MG63 (cell line): ENCODE data around the gene OSBPL6. TPM values are rescaled to one million over a fixed set of nuclear protein-coding genes. Genes with fewer than 3 reads are reported as not detected.
"Not testable (repeated sequence)": the region's sequence is repeated elsewhere in the genome, so short reads cannot be mapped to it uniquely, and the experiment has no call there.

Source experiments
- DNase-seq: peaks from one replicate; pipeline ENCODE4 v3.0.0-alpha.2; 2020
- H3K27me3 ChIP-seq: fragments of 250-450 bp; sonication (Bioruptor Pico); 2 replicates; pipeline ENCODE4 v1.5.1; 2020; ENCODE audit warnings: mild to moderate bottlenecking, moderate library complexity
- H3K36me3 ChIP-seq: fragments of 250-450 bp; sonication (Bioruptor Pico); 2 replicates; pipeline ENCODE4 v1.5.1; 2020; ENCODE audit warnings: mild to moderate bottlenecking, moderate library complexity
- H3K4me3 ChIP-seq: fragments of 250-450 bp; sonication (Bioruptor Pico); 2 replicates; pipeline ENCODE4 v1.5.1; 2020; ENCODE audit warnings: mild to moderate bottlenecking, moderate library complexity
- H3K9me3 ChIP-seq: fragments of 250-450 bp; sonication (Bioruptor Pico); 2 replicates; pipeline ENCODE4 v1.5.1; 2020; ENCODE audit warnings: mild to moderate bottlenecking, moderate library complexity
- total RNA-seq: library from RNA; depleted of rRNA; stranded (reverse); fragments of >200 nt; shearing (Covaris generic); gene quantifications from 2 replicates; pipeline ENCODE4 v1.2.3, GENCODE V29; 2014; ENCODE audit warnings: low replicate concordance; rRNA removed

The OSBPL6 gene
- 2.1 and 3.3 TPM in 2 replicates for total RNA-seq

DNA sequence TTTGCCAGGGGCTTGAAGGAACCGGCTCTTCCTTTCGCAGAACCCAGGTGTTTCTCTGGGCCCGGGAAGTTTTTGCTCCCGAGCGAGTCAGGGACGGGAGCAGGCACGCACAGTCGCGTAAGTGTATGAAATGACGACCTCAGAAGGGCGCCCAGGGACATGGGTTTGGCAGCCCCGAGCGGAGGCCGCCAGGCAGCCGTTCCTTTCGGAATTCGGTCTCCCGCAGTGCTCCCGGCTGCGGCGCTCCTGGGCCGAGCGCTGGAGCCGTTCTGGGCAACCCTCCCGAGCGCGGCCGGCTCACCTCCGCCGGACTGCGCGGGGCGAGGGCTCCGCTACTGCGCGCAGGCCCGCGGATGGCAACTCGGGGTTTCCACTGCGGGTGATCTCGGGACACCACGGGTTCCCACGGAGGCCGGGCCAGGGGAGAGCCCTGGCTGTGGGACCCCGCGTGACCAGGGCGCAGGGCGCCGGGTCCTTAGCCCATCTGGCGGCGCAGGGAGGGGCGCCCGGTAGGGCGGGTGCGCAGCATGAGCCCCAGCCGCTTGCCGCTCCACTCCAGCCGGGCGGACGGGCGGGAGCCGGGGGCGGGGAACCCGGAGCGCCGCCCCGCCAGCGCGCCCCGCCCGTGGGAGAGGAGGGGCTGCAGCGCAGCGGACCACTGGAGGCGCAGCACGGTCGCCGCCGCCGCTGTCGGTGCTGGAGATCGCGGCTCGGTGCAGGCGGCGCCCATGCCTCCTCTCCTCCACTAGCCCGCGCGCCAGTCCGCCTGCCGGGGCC, at the start of gene OSBPL6:
Gene OSBPL6, plus strand, starts transcription at position 690 of the 777 bp plus-strand sequence. CDS start 111,673 bp downstream, outside the sequence.
- DNase-seq, result peak; percentile 77
- peak within 1 kb of the TSS; percentile 72 for H3K4me3 ChIP-seq
- no peaks in the 10 kb centered on the region for H3K36me3 ChIP-seq
- no peaks in the 10 kb centered on the region for H3K9me3 ChIP-seq
- no peaks in the 10 kb centered on the region for H3K27me3 ChIP-seq

DNA sequence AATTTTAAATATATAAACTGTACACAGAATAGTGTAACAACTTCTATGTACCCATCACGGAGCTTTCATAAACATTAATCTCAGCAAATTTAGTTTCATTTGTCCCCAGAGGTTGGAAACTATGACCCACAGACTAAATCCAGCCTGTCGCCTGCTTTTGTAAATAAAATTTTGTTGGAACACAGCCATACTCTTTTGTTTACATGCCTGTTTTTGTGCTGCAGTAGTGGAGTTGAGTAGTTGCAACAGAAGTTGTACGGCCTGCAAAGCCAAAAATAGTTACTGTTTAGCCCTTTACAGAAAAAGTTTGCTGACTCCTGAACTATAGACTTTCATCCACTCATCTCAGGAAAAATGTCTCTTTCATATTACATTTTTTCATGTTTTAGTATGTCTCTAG, 42.3 kb upstream of the OSBPL6 start:
- no peak overlapping the region for H3K4me3 ChIP-seq
- H3K9me3 ChIP-seq, result no peaks in the 10 kb centered on the region
- no peaks in the 10 kb centered on the region for H3K36me3 ChIP-seq
- DNase-seq, result no peak
- no peaks in the 10 kb centered on the region for H3K27me3 ChIP-seq

DNA sequence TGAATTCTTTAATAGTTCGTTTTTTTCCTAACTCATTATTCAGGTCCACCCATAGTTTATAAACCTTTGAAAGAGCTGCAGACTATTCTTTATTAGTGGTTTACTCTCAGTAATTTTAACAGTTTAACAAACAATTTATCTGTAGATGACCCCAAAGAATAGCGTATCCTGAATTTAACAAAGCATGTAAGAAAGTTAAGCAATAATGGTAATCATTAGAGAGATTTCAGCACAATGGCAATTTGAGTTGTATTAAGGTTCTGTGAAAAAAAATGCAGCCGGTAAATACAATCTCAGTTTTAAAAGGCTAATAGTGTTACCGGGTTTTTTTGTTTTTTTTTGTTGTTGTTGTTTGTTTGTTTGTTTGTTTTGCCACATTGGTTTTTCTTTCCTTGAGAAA, 41.8 kb upstream of the OSBPL6 start:
- H3K9me3 ChIP-seq, result no peaks in the 10 kb centered on the region
- H3K4me3 ChIP-seq, result no peak overlapping the region
- H3K36me3 ChIP-seq, result no peaks in the 10 kb centered on the region
- no peaks in the 10 kb centered on the region for H3K27me3 ChIP-seq
- no peak for DNase-seq

GRCh38 chr2:178152977-178153376, 41.3 kb upstream of the OSBPL6 start:
- Histone ChIP-seq H3K27me3 (no peaks in the 10 kb centered on the region), H3K4me3 (no peak overlapping the region), H3K36me3 (no peaks in the 10 kb centered on the region), H3K9me3 (no peaks in the 10 kb centered on the region)
- no peak for DNase-seq

DNA sequence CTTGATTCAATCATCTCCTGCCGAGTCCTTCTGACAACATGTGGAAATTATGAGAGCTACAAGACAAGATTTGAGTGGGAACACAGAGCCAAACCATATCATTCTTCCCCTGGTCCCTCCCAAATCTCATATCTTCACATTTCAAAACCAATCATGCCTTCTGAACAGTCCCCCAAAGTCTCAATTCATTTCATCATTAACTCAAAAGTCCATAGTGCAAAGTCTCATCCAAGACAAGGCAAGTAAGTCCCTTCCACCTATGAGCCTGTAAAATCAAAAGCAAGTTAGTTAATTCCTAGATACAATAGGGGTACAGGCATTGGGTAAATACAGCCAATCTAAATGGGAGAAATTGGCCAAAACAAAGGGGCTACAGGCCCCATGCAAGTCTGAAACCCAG, 40.4 kb upstream of the OSBPL6 start:
- H3K9me3 ChIP-seq, DNase-seq, H3K36me3 ChIP-seq, H3K27me3 ChIP-seq, H3K4me3 ChIP-seq: not testable (repeated sequence)

- no peaks in the 10 kb centered on the region for H3K27me3 ChIP-seq
- no peaks in the 10 kb centered on the region for H3K9me3 ChIP-seq
- no peak overlapping the region for H3K4me3 ChIP-seq
- DNase-seq, result no peak
- H3K36me3 ChIP-seq, result no peaks in the 10 kb centered on the region
Observed at GRCh38 chr2:178155524-178155923, 38.8 kb upstream of the OSBPL6 start.

- Histone ChIP-seq H3K27me3 (no peaks in the 10 kb centered on the region), H3K4me3 (no peak overlapping the region), H3K36me3 (no peaks in the 10 kb centered on the region), H3K9me3 (no peaks in the 10 kb centered on the region)
- no peak for DNase-seq
Observed at GRCh38 chr2:178157574-178157973, 36.7 kb upstream of the OSBPL6 start.

- Histone ChIP-seq H3K36me3 (no peaks in the 10 kb centered on the region), H3K27me3 (no peaks in the 10 kb centered on the region), H3K4me3 (no peak overlapping the region), H3K9me3 (no peaks in the 10 kb centered on the region)
- DNase-seq, result no peak
Observed at GRCh38 chr2:178159966-178160365, 34.3 kb upstream of the OSBPL6 start.

DNA sequence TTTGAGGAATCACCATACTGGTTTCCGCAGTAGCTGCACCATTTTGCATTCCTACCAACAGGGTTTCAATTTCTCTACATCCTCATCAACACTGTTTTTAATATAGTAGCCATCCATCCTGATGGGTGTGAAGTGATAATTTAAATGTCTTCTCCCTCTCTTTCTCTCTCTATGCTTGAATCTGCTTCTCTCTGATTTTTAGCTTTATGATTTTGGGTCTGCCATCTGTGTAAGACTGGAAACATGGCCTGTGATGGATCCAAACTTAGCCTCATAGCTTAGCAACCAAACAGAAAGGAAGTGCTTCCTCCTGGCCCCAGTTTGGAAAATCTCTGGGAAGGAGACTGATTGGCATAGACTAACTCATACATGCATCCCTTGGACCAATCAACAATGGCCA, 33.7 kb upstream of the OSBPL6 start:
- no peak overlapping the region for H3K4me3 ChIP-seq

DNA sequence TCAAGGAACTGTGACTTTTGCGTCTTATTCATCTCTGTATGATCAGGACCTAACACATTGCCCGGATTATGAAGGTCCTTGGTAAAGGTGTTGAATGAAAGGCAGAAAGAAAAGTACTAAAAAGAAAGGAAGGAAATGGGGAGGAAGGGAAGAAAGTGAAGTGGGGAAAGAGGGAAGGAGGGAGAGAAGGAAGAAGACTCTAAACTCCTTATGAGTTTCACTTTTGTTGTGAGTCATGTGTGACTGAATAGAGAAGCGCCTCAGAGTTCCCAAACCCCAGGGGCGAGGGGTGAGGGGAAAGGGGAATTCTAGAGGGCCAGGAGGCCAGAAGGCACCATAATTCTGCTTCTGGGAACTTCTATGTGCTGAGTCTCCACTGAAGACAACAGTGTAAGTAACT, 30.9 kb upstream of the OSBPL6 start:
- H3K4me3 ChIP-seq, result no peak overlapping the region
- DNase-seq, result peak; percentile 5
- no peaks in the 10 kb centered on the region for H3K36me3 ChIP-seq
- H3K27me3 ChIP-seq, result no peaks in the 10 kb centered on the region
- H3K9me3 ChIP-seq, result no peaks in the 10 kb centered on the region

More for the DNA sequence above, 33.7 kb upstream of the OSBPL6 start:
- no peaks in the 10 kb centered on the region for H3K9me3 ChIP-seq
- no peaks in the 10 kb centered on the region for H3K36me3 ChIP-seq
- no peak for DNase-seq
- H3K27me3 ChIP-seq, result no peaks in the 10 kb centered on the region

DNA sequence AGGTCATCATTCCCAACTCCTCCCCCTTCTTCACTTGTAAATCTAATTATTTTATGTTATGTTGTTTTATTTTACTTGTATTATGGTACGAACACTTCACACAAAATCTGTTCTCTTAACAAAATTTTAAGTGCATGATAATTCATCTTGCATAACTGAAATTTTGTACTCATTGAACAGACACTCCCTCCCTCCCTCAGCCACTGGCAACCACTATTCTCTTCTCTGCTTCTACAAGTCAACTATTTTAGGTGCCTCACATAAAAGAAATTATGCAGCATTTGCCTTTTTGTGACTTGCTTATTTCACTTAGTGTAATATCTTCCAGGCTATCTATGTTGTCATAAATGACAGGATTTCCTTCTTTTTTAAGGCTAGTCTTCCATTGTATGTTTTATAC, 30.4 kb upstream of the OSBPL6 start:
- H3K4me3 ChIP-seq, result no peak overlapping the region
- H3K36me3 ChIP-seq, result no peaks in the 10 kb centered on the region
- H3K9me3 ChIP-seq, result no peaks in the 10 kb centered on the region
- DNase-seq, result no peak
- H3K27me3 ChIP-seq, result no peaks in the 10 kb centered on the region

- Histone ChIP-seq H3K4me3 (no peak overlapping the region), H3K27me3 (no peaks in the 10 kb centered on the region), H3K36me3 (no peaks in the 10 kb centered on the region), H3K9me3 (no peaks in the 10 kb centered on the region; the same call in 1 of the 2 replicates)
- no peak for DNase-seq
Observed at GRCh38 chr2:178173657-178174056, 20.7 kb upstream of the OSBPL6 start.

GRCh38 chr2:178177066-178177679, 17.1 kb upstream of the OSBPL6 start:
- DNase-seq, result no peak
- Histone ChIP-seq H3K9me3 (no peaks in the 10 kb centered on the region), H3K27me3 (no peaks in the 10 kb centered on the region), H3K36me3 (no peaks in the 10 kb centered on the region), H3K4me3 (no peak overlapping the region)

- H3K36me3 ChIP-seq, H3K4me3 ChIP-seq, H3K9me3 ChIP-seq, DNase-seq, H3K27me3 ChIP-seq: not testable (repeated sequence)
Observed at GRCh38 chr2:178180648-178181047, 13.7 kb upstream of the OSBPL6 start.

DNA sequence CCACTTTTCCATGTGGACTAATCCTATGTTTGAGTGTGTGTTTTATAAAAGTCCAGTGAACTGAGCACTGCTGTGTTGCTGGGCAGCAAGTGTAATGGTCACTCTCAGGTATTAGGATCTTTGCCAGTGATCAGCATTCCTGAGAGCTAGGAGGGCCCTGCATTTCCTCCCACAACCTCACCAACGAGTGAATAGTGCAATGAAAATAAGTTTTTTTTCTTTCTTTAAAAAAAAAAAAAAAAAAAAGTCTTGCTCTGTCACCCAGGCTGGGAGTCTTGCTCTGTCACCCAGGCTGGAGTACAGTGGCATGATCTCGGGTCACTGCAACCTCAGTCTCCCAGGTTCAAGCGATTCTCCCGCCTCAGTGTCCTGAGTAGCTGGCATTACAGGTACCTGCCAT, 6.5 kb upstream of the OSBPL6 start:
- Histone ChIP-seq H3K9me3 (no peaks in the 10 kb centered on the region), H3K4me3 (no peak overlapping the region), H3K36me3 (no peaks in the 10 kb centered on the region), H3K27me3 (0 out of 2 replicates have a peak, but pooled peaks cover 4% of the 10 kb centered on the region)
- DNase-seq, result no peak

GRCh38 chr2:178188466-178188865, 5.8 kb upstream of the OSBPL6 start:
- no peak for DNase-seq

GRCh38 chr2:178191004-178191508, 3.3 kb upstream of the OSBPL6 start:
- Histone ChIP-seq H3K27me3 (no peaks in the 10 kb centered on the region), H3K4me3 (no peak overlapping the region), H3K9me3 (no peaks in the 10 kb centered on the region), H3K36me3 (no peaks in the 10 kb centered on the region)
- no peak for DNase-seq

More at GRCh38 chr2:178188466-178188865, 5.8 kb upstream of the OSBPL6 start:
- H3K9me3 ChIP-seq, result no peaks in the 10 kb centered on the region
- H3K27me3 ChIP-seq, result 0 out of 2 replicates have a peak, but pooled peaks cover 4% of the 10 kb centered on the region
- no peak overlapping the region for H3K4me3 ChIP-seq
- H3K36me3 ChIP-seq, result no peaks in the 10 kb centered on the region

GRCh38 chr2:178191511-178191910, 2.8 kb upstream of the OSBPL6 start:
- no peaks in the 10 kb centered on the region for H3K9me3 ChIP-seq
- no peaks in the 10 kb centered on the region for H3K27me3 ChIP-seq
- DNase-seq, result no peak
- no peaks in the 10 kb centered on the region for H3K36me3 ChIP-seq
- no peak overlapping the region for H3K4me3 ChIP-seq
